Endometrium (tissue), 2 donors: ENCODE results near the gene WDR17.

Source experiments
- FAIRE-seq: peaks from 2 replicates; lab custom pipeline; 2012; peaks lifted over from hg19 to GRCh38; lab: Jason Lieb, UNC
- donor health status: control.
- donor health status: control.

The WDR17 gene

DNA sequence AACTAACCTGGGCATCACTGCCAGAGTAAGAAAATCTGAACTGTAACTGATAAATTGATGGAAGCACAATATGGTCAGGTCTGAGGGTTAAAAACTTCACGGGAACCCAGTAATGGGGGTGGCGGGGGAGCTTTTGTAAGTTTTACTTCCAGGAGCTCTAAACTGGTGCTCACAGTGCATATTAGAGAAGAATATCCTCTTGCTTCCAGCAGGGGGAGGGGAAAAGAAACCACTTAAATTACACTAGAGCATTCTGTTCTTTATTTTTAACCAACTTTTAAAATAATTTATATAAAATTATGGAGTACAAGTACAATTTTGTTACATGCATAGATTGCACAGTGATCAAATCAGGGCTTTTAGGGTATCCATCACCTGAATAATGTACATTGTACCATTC, 33.7 kb downstream of the WDR17 start:
- no peak for FAIRE-seq

DNA sequence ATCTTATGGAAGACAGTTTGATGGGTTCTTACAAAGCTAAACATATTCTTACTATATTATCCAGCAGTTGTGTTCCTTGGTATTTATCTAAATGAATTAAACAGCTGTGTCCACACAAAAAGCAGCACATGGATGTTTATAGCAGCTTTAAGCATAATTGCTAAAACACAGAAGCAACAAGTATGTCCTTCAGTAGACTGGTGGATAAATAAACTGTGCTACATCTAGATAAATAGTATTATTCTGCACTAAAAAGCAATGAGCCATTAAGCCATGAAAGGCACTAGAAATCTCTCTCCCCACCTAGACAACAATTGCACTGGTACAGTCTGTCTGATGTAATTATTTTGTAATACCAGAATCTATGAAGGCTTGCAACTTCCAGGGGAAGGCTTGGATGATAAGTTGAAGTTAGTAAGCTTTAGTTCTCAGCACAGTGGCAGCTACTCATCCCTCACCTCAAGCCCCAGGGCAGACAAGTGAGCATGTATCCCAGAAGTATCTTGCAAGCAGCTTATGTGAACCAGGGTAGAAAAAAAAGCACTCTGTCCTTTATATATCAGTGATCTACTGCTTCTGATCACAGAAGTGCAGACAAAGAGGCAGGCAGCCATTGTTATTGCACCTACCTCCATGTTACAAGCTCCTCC, 36.9 kb downstream of the WDR17 start:
- no peak for FAIRE-seq

DNA sequence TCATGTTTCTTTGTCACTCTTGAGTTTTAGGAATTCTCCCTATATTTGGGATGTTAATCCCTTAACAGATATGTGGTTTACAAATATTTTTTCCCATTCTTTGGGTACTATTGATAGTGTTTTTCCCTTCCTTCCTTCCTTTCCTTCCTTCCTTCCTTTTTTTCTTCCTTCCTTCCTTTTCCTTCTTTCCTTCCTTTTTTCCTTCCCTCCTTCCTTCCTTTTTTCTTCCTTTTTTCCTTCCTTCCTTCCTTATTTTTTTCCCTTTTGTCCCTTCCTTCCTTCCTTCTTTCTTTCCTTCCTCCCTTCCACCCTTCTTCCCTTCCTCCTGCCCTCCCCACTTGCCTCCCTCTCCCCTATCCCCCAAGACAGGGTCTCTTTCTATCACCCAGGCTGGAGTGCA, 42.1 kb downstream of the WDR17 start:
- FAIRE-seq: no peak

DNA sequence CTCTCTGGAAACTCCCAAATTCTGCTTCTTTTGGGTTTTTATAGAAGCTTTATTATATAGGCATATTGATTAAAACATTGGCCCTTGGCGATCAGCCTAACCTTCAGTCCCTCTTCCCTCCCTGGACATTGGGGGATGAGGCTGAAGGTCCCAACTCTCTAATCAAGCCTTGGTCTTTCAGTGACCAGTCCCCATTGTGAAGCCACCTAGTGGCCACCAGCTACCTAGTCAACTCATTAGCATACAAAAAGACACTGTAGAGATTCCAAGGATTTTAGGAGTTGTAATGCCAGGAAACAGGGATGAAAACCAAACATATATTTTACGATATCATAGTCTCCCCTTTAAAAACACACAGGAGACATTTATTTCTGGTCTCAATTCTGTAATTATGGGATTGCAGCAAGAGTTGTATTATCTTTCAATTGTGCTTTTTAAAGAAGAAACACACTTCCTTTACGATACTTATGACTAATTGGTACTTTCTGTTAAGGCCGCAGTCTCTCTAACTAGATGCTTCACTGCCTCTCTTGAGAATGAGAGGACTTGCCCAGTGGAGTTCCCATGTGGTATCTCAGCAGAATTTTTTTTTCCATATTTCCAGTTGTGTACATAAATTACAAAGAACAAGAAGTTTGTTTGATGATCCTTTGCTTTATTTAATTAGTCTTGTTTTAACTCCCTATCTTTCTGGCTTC, 58.2 kb downstream of the WDR17 start:
- FAIRE-seq: no peak

DNA sequence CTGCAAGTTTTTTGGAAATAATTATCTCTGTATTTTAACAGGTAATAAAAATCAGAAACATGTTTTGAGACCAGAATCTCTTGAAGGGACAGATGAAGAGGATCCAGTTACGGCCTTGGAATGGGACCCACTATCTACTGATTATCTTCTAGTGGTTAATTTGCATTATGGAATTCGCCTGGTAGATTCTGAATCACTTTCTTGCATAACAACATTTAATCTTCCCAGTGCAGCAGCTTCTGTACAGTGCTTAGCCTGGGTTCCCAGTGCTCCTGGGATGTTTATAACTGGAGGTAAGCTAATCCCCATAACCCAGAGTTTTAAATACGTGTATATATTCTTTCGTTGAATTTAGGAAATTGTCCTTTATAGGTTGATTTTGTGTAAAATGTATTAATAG, 59.4 kb downstream of the WDR17 start:
- no peak for FAIRE-seq

DNA sequence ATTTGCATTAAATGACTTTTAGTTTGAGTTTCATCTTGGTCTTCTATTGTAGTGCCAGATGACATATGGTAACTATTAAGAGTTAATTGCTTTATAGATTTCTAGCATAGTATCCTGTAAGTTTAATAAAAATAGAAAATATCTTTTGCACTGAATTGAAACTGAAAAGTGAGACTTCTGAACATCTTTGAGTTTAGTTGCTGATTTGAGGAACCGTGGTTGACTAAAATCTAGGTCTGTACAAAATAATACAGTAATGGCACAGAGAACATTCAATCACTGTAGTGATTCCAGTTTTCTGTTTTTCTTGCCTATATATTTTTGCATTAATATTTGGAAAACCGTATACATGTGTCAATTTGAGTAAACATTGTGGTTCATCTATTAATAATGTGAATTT, 69.0 kb downstream of the WDR17 start:
- FAIRE-seq: no peak

DNA sequence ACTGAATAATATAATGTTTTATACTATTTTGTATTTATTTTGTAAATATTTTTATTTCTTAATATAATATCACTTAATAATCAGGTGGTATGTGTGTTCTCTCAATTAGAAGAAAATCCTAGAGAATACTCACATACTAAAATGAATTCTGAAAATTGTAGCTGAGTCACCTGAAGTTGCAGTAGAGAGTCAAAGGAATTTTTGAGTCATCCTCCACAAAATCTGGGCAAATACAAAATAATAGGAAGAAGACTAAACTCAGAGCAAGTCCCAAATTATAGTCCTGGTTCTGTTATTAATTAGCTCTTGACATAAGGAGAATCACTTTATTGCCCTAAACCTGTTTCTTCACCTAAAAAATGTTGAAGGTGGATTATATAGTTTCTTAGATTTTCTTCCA, 72.0 kb downstream of the WDR17 start:
- FAIRE-seq: peak; percentile 26

DNA sequence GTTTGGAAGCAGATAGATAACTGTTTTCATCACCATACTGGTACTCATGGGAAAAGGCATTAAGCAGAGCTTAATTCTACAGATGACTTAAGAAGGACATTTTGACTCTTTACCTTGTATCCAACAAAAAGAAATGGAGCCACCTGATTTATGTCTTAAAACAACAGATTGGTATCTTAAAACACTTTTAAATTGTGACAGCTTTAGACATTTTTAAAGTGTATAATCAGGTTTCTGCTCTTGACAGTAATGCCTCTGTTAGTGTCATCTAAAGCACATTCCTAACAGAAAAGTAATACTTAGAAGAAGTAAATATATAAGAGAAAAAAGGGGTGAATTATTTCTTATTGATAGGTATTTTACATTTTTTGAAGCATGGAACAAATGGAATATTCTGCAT, 73.9 kb downstream of the WDR17 start:
- FAIRE-seq: no peak

DNA sequence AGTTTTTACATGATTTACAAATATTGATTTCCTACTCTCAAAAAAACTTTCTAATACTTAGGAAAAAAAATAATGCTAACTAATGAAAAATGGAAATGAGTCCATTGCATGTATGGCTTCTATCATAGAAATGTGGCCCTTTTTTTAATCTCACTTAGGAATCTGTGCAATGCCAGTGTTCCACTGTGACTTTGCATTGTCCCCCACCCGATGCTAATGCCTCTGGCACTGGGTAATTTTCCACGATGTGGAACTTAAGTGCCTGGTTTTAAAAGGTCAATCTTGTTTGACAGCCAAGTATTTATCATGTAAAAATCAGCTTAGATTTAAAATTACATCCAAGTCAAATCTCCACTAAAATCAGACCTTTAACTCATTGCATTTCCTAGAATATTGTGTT, 76.6 kb downstream of the WDR17 start:
- no peak for FAIRE-seq

DNA sequence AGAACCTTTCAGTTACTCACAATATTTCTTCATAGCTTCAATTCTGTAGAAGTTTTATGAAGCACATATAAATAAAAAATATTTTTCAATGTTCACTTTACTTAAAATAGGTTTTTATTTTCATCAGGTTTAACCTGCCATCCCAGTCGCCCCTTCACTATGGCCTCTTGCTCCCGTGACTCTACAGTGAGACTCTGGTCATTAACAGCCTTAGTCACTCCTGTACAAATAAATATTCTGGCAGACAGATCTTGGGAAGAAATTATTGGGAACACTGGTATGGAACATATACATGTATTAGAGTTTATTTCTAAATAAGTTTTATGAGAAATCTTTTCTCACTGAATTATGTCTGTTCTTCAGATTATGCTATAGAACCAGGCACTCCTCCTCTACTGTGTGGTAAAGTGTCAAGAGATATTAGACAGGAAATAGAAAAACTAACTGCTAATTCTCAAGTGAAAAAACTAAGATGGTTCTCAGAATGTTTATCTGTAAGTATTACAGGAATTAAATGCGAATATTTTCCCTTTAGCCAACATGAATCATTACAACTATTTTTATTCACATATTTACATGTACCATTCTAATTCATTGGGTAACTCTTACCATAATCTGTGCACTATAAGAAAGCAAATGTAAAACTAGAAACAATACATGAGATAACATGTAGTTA, 84.2 kb downstream of the WDR17 start:
- no peak for FAIRE-seq

DNA sequence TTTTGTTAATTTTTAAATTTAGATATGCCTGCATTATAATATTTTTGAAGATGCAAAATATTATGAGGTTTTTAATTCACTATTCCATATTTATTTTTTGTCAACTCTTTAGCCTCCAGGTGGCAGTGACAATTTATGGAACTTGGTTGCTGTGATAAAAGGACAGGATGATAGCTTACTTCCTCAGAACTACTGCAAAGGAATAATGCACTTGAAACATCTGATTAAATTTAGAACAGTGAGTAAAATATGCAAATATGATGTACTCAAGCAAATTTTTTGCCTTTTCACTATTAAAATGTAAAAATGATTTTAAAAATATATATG, 84.7 kb downstream of the WDR17 start:
- peak; percentile 69 for FAIRE-seq

DNA sequence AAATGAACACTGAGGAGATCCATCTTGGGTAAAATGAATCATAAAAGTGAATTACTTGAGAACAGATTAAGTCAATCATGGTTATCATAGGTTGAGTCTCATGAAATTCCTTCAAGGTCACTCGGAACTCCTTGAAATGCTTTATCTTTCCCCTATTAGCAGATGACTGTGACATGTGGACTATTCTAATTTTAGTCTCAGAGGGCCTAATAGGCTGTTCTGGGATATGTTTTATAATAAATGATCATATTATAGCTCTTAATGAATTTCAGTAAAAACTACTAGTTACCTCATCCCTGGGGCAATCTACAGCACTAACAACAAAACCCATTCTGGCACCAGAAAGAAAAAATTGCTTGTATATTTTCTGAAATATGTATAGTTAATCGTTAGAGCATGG, 85.1 kb downstream of the WDR17 start:
- no peak for FAIRE-seq

DNA sequence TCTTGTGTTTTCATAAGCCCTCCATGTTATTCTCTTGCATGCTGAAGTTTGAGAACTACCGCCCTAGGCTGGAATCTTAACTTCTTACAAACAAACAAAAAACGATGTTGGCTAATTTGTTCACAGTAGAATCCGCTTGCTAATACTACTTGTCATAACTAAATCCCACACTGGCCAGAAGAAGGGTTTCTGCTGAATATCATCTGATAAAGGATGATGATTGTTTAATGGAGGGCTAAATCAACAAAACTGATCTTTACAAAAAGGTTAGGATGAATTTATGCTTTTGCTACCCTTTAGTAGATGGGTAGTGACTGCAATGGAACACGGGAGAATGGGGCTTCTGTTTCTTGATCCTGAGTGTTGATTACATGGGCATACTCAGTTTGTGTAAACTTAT, 87.5 kb downstream of the WDR17 start:
- FAIRE-seq: no peak

DNA sequence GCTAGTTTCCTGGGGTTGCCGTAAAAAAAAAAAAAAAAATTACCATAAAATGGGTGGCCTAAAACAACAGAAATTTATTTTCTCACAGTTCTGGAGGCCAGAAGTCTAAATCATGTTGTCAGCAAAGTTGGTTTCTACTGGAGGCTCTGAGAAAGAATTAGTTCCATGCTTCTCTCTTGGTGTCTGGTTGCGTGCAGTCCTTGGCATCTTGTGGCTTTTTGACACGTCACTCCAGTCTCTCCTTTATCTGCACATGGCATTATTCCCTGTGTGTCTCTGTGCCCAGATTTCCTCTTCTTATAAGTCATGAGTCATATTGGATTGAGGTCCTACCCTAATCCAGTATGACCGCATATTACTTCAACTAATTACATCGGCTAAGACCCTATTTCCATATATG, 91.0 kb downstream of the WDR17 start:
- no peak for FAIRE-seq

DNA sequence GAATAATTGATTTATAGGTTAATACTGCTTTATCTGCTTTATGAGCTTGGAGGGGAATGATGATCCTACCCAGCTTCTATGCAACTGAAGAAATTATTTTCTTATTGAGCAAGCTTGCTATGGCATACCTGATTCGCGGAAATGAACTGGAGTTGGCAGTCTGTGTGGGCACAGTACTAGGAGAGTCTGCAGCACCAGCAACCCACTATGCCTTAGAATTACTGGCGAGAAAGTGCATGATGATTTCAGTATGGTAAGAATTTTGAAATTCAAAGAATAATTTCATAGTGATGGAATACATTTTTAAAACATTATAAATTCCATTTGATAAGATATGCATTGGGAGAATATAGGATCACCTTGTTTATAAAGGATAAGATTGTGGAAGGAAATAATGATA, 97.4 kb downstream of the WDR17 start:
- no peak for FAIRE-seq

DNA sequence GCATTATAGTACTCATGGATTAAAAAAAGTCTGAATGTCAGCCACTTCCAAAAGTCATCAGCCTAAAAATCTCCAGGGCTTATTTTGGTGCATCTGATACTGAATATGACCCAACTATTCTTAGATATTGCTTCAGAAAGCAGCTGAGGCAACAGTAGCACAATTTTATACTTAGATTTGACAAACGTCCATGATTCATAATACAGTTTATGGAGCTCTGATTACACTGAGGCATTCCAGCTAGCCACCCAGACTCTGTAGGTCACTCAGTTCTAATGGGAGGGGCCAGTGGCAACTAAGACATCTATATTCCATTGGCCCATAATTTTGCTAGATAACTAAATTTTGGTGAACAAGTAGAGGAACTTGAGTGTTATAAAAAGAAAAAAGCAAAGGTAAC, 119.4 kb downstream of the WDR17 start:
- FAIRE-seq: no peak

DNA sequence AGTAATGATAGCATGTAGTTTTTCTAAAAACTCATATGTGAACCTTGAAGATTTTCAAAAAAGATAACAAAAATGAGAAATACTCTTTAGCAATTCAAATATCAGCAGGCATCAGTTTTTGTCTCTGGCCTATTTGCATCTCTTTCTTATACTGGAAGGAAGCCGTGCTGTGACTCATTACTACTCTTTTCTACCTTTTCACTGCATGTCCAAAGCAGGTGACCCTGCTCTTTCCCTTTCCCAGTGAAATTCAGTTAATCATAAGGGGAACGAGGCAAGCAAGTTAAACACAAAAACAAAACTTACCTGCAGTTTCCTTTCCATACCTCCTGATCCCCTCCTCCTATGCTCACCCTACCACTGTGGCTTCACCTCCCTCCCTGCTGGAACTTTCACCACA, 120.4 kb downstream of the WDR17 start:
- FAIRE-seq: no peak

DNA sequence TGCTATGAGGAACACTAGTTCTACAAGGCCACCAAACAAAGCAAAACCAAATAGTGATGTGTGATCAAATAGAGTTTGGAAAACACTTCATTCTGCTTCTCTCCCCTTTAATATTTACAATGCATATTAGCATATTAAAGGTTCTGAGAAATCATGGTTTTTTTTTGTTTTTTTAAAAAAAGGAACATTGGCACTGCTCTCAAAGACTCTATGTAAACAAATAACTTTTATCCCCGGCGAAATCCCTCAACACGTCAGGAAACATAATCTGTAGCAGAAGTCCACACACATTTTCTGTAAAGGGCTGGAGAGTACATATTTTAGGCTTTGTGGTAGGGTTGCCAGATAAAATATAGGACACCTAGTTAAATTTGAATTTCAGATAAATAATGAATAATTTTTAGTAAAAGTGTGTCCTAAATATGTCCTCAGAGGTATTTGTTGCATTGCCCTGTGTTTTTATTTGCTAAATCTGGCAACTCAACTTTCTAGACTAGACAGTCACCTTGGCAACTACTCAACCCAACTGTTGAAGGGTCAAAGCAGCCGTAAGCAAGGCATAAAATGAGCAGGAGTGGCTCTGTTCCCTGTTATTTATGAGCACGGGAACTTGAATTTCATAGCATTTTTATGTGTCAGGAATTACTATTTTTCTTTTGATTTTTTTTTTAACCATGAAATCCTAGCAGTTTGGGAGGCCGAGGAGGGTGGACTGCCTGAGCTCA, 121.2 kb downstream of the WDR17 start:
- FAIRE-seq: peak; percentile 57

DNA sequence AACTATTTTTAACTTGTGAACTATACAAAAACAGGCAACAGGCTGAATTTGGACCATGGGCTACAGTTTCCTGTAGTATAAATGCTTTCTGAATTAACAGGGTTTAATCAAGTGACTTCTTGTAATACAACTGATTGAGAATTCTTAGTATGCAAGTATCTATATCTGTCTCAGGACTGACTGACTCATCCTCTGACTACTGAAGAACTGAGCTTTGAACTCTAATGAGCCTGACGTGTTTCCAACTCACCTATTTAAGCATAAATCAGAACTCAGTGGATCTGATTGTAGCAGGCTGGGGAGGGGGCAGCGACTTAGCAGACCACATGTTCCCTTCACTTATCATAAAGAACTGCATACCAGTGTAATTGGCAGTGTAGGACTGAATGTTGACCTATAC, 122.0 kb downstream of the WDR17 start:
- no peak for FAIRE-seq

DNA sequence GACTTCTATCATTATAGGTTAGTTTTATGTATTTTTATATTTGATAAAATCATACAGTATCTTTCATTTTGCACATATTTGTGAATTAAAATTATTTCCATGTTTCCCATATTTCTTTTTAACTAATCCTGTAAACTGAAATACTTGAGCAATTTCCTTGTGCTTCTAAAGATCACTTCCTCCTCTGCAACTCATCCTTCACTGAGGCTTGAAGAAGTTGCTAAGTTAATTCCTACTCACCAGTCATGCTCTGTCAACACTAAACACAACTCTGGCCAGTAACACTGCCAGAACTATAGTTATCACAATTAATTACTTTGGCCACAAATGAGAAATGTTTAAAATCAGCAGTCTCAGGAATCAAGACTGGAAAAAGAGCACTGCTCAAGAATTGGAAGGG, 123.0 kb downstream of the WDR17 start:
- FAIRE-seq: no peak

DNA sequence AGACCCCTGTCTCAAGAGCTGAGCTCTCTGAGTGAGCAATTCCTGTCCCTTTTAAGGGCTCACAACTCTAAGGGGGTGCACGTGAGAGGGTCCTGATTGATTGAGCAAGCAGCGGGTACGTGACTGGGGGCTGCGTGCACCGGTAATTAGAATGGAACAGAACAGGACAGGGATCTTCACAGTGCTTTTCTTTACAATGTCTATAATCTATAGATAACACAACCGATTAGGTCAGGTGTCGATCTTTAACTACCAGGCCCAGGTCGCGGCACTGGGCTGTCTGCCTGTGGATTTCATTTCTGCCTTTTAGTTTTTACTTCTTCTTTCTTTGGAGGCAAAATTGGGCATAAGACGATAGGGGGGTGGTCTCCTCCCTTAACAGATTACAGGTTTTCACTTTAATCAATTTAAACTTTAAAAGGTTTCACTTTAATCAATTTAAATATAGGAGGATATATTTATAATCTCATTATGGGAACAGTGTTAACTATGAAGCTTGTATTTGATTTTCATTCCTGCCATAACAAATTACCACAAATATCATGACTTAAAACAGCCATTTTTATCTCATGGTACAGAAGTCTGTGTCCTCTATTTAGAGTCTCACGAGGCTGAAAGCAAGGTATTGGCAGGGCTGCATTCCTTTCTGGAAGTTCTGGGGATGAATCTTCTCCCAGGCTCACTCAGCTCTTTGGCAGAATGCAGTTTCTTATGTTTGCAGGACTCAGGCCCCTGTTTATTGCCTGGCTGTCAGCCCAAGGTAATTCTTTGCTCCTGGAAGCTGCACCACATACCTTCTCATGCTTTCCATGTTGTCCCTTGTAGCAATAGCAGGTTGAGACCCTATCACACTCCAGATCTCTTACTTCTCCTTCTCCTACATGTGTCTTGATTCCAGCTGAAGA, 124.5 kb downstream of the WDR17 start:
- FAIRE-seq: no peak

DNA sequence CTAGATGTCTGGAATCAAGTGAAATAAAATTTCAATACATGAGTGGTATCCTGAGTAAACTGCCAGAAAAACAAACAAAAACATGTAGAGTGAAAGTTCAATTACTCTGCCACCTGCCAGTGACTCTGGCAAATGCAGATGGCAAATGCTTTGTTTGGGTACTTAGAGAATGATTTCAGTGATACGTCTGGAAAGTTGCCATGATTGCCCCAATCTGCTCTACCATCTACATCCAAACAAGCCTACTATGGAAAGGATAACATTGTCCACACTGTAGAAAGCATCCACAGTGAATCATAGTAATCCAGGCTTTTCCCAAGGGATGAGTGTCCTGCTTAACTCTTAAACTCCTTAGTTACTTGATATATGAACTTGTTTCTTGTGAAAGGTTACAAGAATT, 126.3 kb downstream of the WDR17 start:
- FAIRE-seq: no peak
